GM18502 (cell line): ENCODE data around the gene TEP1.
"Not testable (repeated sequence)": the region's sequence is repeated elsewhere in the genome, so short reads cannot be mapped to it uniquely, and the experiment has no call there.

Experiments
- ATAC-seq: cut with Tn5 transposase; IDR thresholded peaks from one replicate; pipeline ENCODE4 v1.9.1; 2021; ENCODE audit warnings: mild to moderate bottlenecking; ENCODE audit not compliant: unreplicated experiment, poor library complexity

TEP1 gene

GRCh38 chr14:20345366-20345765 is 67.9 kb downstream of the TEP1 start:
- no peak for ATAC-seq

GRCh38 chr14:20343862-20344220 is 69.5 kb downstream of the TEP1 start:
- ATAC-seq: no peak

GRCh38 chr14:20343092-20343861 is 70.0 kb downstream of the TEP1 start, which contains the start of gene PARP2:
TSS of gene PARP2 (plus strand) at chr14:20343635. CDS start at chr14:20343642, 7 bp downstream.
- ATAC-seq: peak; percentile 95

- no peak for ATAC-seq
Observed at GRCh38 chr14:20341646-20342045, 71.7 kb downstream of the TEP1 start.

- not testable (repeated sequence) for ATAC-seq
Observed at GRCh38 chr14:20341032-20341431, 72.3 kb downstream of the TEP1 start.

GRCh38 chr14:20334017-20334416 is 79.3 kb downstream of the TEP1 start:
- ATAC-seq: no peak

- no peak for ATAC-seq
Observed at GRCh38 chr14:20333494-20333841, 79.8 kb downstream of the TEP1 start.

GRCh38 chr14:20332788-20333493 is 80.4 kb downstream of the TEP1 start, which contains the start of gene CCNB1IP1:
TSS of gene CCNB1IP1 (minus strand) at chr14:20333279. CDS start at chr14:20316523, 16,756 bp downstream.
- peak; percentile 99 for ATAC-seq

- no peak for ATAC-seq
Observed at GRCh38 chr14:20332431-20332787, 80.9 kb downstream of the TEP1 start.

- no peak for ATAC-seq
Observed at GRCh38 chr14:20331053-20331613, 82.2 kb downstream of the TEP1 start.

GRCh38 chr14:20329355-20329754 is 83.9 kb downstream of the TEP1 start:
- ATAC-seq: no peak

GRCh38 chr14:20328705-20329104 is 84.6 kb downstream of the TEP1 start:
- no peak for ATAC-seq

GRCh38 chr14:20327005-20327869 is 86.1 kb downstream of the TEP1 start:
- ATAC-seq: no peak

- no peak for ATAC-seq
Observed at GRCh38 chr14:20317720-20318119, 95.6 kb downstream of the TEP1 start.
